ENCODE results near the gene FGF14. TPM values are rescaled to one million over a fixed set of nuclear protein-coding genes. Genes with fewer than 3 reads are reported as not detected.

The FGF14 gene
- total RNA-seq, 1 donor from 2014 or later = 2.9 TPM

DNA sequence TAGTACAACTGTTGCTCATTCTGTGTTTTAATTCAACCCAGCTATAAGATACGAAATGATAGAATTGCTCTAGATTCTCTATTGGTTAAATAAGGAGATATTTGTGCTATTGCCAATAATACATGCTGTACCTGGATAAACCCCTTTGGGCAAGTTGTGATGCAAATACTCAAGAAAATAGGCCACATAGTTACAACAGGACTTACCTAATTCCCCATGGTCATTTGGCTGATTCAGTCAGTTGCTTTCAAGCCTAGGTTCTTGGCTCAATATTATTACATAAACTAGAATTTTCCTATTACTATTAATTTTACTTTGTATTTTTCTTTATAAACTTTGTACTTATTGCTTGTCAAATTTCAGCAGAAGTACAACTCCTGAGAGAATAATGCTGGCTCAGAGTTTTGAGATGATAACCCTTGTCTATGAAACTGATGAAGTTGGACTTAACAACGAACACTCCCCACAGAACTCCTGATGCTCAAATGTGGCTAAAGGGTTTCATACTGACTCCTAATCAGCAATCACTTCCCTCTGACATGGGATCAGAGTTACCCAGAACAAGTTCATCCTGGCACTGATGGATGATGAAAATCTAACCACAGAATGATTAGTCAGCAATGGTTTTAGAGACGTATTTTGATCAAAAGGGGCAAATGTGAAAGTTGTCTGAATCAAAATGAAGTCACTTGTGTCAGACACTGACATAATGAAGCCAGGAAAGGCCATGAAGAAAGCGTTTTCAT lies 728.3 kb downstream of the FGF14 start:
- Histone ChIP-seq H3K27me3 (ENCODE audit: low read depth) (no peaks in the 10 kb centered on the region), H3K4me1 (no peaks in the 10 kb centered on the region), H3K27ac (replicated peaks) (no peak overlapping the region), H3K4me3 (no peak overlapping the region), H3K9me3 (replicated peaks) (peaks cover 1% of the 10 kb centered on the region), H3K36me3 (no peaks in the 10 kb centered on the region)
- intact Hi-C loops (cut with micrococcal nuclease) = no loop called here
- TF ChIP-seq, protein P1, sequence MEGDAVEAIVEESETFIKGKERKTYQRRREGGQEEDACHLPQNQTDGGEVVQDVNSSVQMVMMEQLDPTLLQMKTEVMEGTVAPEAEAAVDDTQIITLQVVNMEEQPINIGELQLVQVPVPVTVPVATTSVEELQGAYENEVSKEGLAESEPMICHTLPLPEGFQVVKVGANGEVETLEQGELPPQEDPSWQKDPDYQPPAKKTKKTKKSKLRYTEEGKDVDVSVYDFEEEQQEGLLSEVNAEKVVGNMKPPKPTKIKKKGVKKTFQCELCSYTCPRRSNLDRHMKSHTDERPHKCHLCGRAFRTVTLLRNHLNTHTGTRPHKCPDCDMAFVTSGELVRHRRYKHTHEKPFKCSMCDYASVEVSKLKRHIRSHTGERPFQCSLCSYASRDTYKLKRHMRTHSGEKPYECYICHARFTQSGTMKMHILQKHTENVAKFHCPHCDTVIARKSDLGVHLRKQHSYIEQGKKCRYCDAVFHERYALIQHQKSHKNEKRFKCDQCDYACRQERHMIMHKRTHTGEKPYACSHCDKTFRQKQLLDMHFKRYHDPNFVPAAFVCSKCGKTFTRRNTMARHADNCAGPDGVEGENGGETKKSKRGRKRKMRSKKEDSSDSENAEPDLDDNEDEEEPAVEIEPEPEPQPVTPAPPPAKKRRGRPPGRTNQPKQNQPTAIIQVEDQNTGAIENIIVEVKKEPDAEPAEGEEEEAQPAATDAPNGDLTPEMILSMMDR (IDR thresholded peaks at IDR 0.05; ENCODE audit: borderline replicate concordance) = no peak
- DNase-seq = no peak

DNA sequence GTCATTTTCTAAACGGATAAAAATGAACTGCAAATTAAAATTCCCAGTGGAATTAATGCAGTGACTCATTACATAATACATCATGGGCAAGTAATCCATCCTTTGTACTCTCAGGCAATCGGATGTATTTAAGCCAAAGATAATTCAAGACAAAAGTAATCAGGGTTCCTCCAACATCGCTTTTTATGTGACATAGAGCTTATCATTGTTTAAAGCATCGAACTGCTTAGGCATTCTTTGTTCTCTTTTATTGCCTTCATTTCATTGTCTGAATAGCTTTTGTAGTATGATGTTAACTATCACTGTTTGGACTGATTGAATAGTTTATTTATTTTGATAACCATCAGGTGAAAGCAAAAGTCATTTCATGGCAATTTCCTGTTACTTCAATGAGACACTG lies 740.0 kb downstream of the FGF14 start:
- peaks cover 8% of the 10 kb centered on the region for H3K9me3 ChIP-seq (replicated peaks)
- H3K27ac ChIP-seq (replicated peaks) = no peak overlapping the region
- no peaks in the 10 kb centered on the region for H3K27me3 ChIP-seq (ENCODE audit: low read depth)
- no peak overlapping the region for H3K4me3 ChIP-seq
- DNase-seq = no peak
- no peaks in the 10 kb centered on the region for H3K4me1 ChIP-seq
- TF ChIP-seq, protein P1 (IDR thresholded peaks at IDR 0.05; ENCODE audit: borderline replicate concordance) = no peak
- intact Hi-C loops (cut with micrococcal nuclease) = no loop called here
- no peaks in the 10 kb centered on the region for H3K36me3 ChIP-seq

Small RNA genes lying within 50 kb of the gene (microRNA-seq; reads per million reads assigned to microRNA genes)
- gene MIR2681 (2.8 reads per million), gene MIR4705 (5.3 reads per million, percentile 13 among the genes with 10 or more reads in this experiment)

Other genes starting within 250 kb of the FGF14 start
- 29.0 TPM for gene TPP2, start 194.9 kb upstream of the FGF14 start, total RNA-seq